B cell (primary cell): ENCODE data around the gene ASPN. TPM values are rescaled to one million over a fixed set of nuclear protein-coding genes. Genes with fewer than 3 reads are reported as not detected.
A peak's percentile ranks its signal among the peaks of the same experiment; 100 is the strongest.

Experiments used
- ATAC-seq: fragments of 200-7000 bp; cut with Tn5 transposase; one replicate; pipeline ENCODE4 v1.10.0; 2021; ENCODE audit warnings: low read depth, mild to moderate bottlenecking, moderate number of reproducible peaks, moderate library complexity
- CTCF ChIA-PET: fragments of 350-600 bp; sonication (Branson Sonifier 250); formaldehyde crosslinking; loops from one replicate; lab custom pipeline; 2021; ENCODE audit warnings: antibody characterized with exemption, inconsistent platforms; lab: Charles Lee
- POLR2A ChIA-PET: fragments of 350-600 bp; sonication (Branson Sonifier 250); formaldehyde crosslinking; loops from one replicate; lab custom pipeline; 2021; ENCODE audit warnings: antibody characterized with exemption; lab: Charles Lee
- DNase-seq: peaks from one replicate; pipeline ENCODE4 v3.0.0; 2013
- H2AFZ ChIP-seq: 2 replicates; pipeline ENCODE4 v1.6.1; 2012; ENCODE audit warnings: mild to moderate bottlenecking, low read depth, low read length; ENCODE audit not compliant: insufficient read depth, poor library complexity, severe bottlenecking
- H3K27ac ChIP-seq, 2 donors: 1 replicate in 1 of 2; 2 replicates in 1 of 2; pipeline ENCODE4 v1.5.1; 2012 to 2013; ENCODE audit warnings: low read length in 2 of 2, mild to moderate bottlenecking in 2 of 2, moderate library complexity in 1 of 2
- H3K27me3 ChIP-seq, 4 experiments: fragments of 200-600 bp in 1 of 4; sonication (generic) in 1 of 4; replicated peaks in 1 of 4; 1 replicate in 2 of 4; 2 replicates in 2 of 4; pipeline versions ENCODE4 v1.6.1 to v1.7.0; 2013 to 2016; ENCODE audit warnings: low read length in 3 of 4, mild to moderate bottlenecking in 2 of 4, mixed read lengths in 1 of 4, moderate library complexity in 1 of 4; ENCODE audit not compliant: insufficient read depth in 4 of 4, control insufficient read depth in 3 of 4; ENCODE audit errors: control extremely low read depth in 1 of 4
- H3K36me3 ChIP-seq, 2 experiments: replicated peaks in 1 of 2; 1 replicate in 1 of 2; 2 replicates in 1 of 2; pipeline versions ENCODE4 v1.6.1 to v1.7.1; 2013; ENCODE audit warnings: low read length in 1 of 2; ENCODE audit not compliant: insufficient read depth in 2 of 2, control insufficient read depth in 1 of 2; ENCODE audit errors: control extremely low read depth in 1 of 2, extremely low read depth in 1 of 2
- H3K4me1 ChIP-seq, 2 donors: fragments of 200-600 bp in 1 of 2; sonication (generic) in 1 of 2; 1 replicate in 1 of 2; 2 replicates in 1 of 2; pipeline versions ENCODE4 v1.5.1 to v1.6.1; 2013 to 2017; ENCODE audit warnings: low read length in 2 of 2; ENCODE audit not compliant: control insufficient read depth in 2 of 2, insufficient read depth in 2 of 2
- H3K4me2 ChIP-seq: replicated peaks from 2 replicates; pipeline ENCODE3; 2012; ENCODE audit warnings: mild to moderate bottlenecking, low read depth, low read length; ENCODE audit not compliant: poor library complexity, severe bottlenecking
- H3K4me3 ChIP-seq, 5 experiments: fragments of 200-600 bp in 1 of 5; sonication (generic) in 1 of 5; 1 replicate in 3 of 5; 2 replicates in 2 of 5; pipeline versions ENCODE4 v1.5.1 to v1.7.0; 2011 to 2016; ENCODE audit warnings: low read length in 4 of 5, mild to moderate bottlenecking in 4 of 5, low read depth in 2 of 5, control low read depth in 1 of 5, moderate library complexity in 1 of 5; ENCODE audit not compliant: insufficient read depth in 1 of 5; ENCODE audit errors: control extremely low read depth in 1 of 5, extremely low read depth in 1 of 5
- H3K79me2 ChIP-seq: fragments of 200-600 bp; sonication (generic); one replicate; pipeline ENCODE4 v1.6.0; 2016; ENCODE audit warnings: low read length; ENCODE audit not compliant: control insufficient read depth, insufficient read depth
- H3K9ac ChIP-seq: fragments of 200-600 bp; sonication (generic); 2 replicates; pipeline ENCODE4 v1.6.1; 2017; ENCODE audit warnings: mild to moderate bottlenecking, low read length, moderate library complexity
- H3K9me3 ChIP-seq, 3 donors: one replicate each; pipeline versions ENCODE4 v1.6.1 to v1.7.1; 2013; ENCODE audit warnings: low read length in 2 of 3; ENCODE audit not compliant: control insufficient read depth in 2 of 3, insufficient read depth in 1 of 3; ENCODE audit errors: control extremely low read depth in 1 of 3
- H4K20me1 ChIP-seq: 2 replicates; pipeline ENCODE4 v1.6.0; 2012; ENCODE audit warnings: mild to moderate bottlenecking, low read length; ENCODE audit not compliant: insufficient read depth, control insufficient read depth, poor library complexity, severe bottlenecking
- H3K27ac Mint-ChIP-seq: one replicate; pipeline ENCODE4 v1.8.0; 2021; ENCODE audit warnings: mixed read lengths
- H3K27me3 Mint-ChIP-seq: one replicate; pipeline ENCODE4 v1.8.0; 2021; ENCODE audit warnings: mixed read lengths
- H3K4me1 Mint-ChIP-seq: one replicate; pipeline ENCODE4 v1.8.0; 2021; ENCODE audit warnings: mixed read lengths
- H3K4me3 Mint-ChIP-seq: one replicate; pipeline ENCODE4 v1.8.0; 2021; ENCODE audit warnings: mixed read lengths
- H3K9me3 Mint-ChIP-seq: one replicate; pipeline ENCODE4 v1.8.0; 2022; ENCODE audit warnings: mixed read lengths; ENCODE audit not compliant: insufficient read depth
- CTCF ChIP-seq: fragments of 200-600 bp; IDR thresholded peaks from one replicate; pipeline ENCODE4 v1.8.0; 2022; ENCODE audit warnings: antibody characterized with exemption, mild to moderate bottlenecking
- EZH2 ChIP-seq: IDR thresholded peaks from 2 replicates; pipeline ENCODE4 v1.6.1; 2012; ENCODE audit warnings: borderline replicate concordance, low read depth, mild to moderate bottlenecking, moderate library complexity, low read length; ENCODE audit not compliant: insufficient read depth, poor library complexity, severe bottlenecking
- WGBS: methylation state at CpG from one replicate; pipeline ENCODE4 v1.1.5; 2013; ENCODE audit warnings: missing lambda C conversion rate; ENCODE audit not compliant: insufficient coverage; 5-methylcytosine and 5-hydroxymethylcytosine counted together
- intact Hi-C: fragments of 100-400 bp; cut with micrococcal nuclease; formaldehyde crosslinking; loops from one replicate; pipeline ENCODE4 v1.10.0; 2022
- polyA plus RNA-seq: library from polyadenylated mRNA; depleted of rRNA; stranded (reverse); fragments of >200 nt; gene quantifications from 2 replicates; pipeline ENCODE4 v1.2.3, GENCODE V29; 2012
- total RNA-seq, 2 donors: library from RNA; stranded (reverse); fragments of 120-200 nt in 1 of 2; gene quantifications; 1 replicate in 1 of 2; 2 replicates in 1 of 2; pipeline versions ENCODE4 v1.2.3 to v1.2.4, GENCODE V29; 2013 to 2022

Gene ASPN
- total and polyA plus RNA-seq, 2 donors (not counting 1 experiment from before 2014, with no cell fraction given) = not detected

GRCh38 chr9:92439921-92440750 is 42.2 kb downstream of the ASPN start:
- Histone ChIP-seq H3K4me1 (no peaks in the 10 kb centered on the region), H4K20me1 (no peaks in the 10 kb centered on the region), H3K9ac (no peak overlapping the region), H3K9me3 (no peaks in the 10 kb centered on the region), H3K4me3 (no peak overlapping the region), H3K27ac (no peak overlapping the region), H3K27me3 (no peaks in the 10 kb centered on the region), H3K36me3 (no peaks in the 10 kb centered on the region), H2AFZ (no peak overlapping the region), H3K79me2 (no peaks in the 10 kb centered on the region), H3K4me2 (no peak overlapping the region)
- H3K9me3 Mint-ChIP-seq = no peaks in the 10 kb centered on the region
- CTCF ChIA-PET = interaction anchor here (0.5 to 5.9 kb wide), 4 partner anchors 9 to 1525 kb away, joined by 3 to 57 read pairs (median 4); no protein-coding TSS in a partner anchor
- TF ChIP-seq CTCF (no peak), EZH2 (no peak)
- intact Hi-C loops = no loop called here
- no peak overlapping the region for H3K4me3 Mint-ChIP-seq
- H3K4me1 Mint-ChIP-seq = no peaks in the 10 kb centered on the region
- ATAC-seq (no peak), DNase-seq (no peak)
- H3K27me3 Mint-ChIP-seq = no peaks in the 10 kb centered on the region
- POLR2A ChIA-PET = no interaction called here
- no peak overlapping the region for H3K27ac Mint-ChIP-seq
- WGBS = 100% methylated on average over 1 of the region's 5 CpGs

GRCh38 chr9:92438900-92439526 is 43.3 kb downstream of the ASPN start:
- Mint-ChIP-seq H3K27me3 (no peaks in the 10 kb centered on the region), H3K4me1 (no peaks in the 10 kb centered on the region), H3K27ac (no peak overlapping the region), H3K9me3 (no peaks in the 10 kb centered on the region), H3K4me3 (no peak overlapping the region)
- no peaks in the 10 kb centered on the region for H4K20me1 ChIP-seq
- ChIA-PET CTCF (interaction anchor here (0.6 to 5.9 kb wide), 5 partner anchors 10 to 326 kb away, joined by 3 to 57 read pairs (median 4); partner anchors contain the start of gene CENPP), POLR2A (no interaction called here)
- no peaks in the 10 kb centered on the region for H3K4me1 ChIP-seq
- H3K27ac ChIP-seq = no peak overlapping the region
- no peaks in the 10 kb centered on the region for H3K79me2 ChIP-seq
- no peak overlapping the region for H3K4me3 ChIP-seq
- H3K27me3 ChIP-seq = no peaks in the 10 kb centered on the region
- DNase-seq (peak; percentile 13), ATAC-seq (no peak)
- no peak overlapping the region for H3K4me2 ChIP-seq
- H3K9me3 ChIP-seq = no peaks in the 10 kb centered on the region
- TF ChIP-seq EZH2 (no peak), CTCF (peak; percentile 66)
- H3K36me3 ChIP-seq = no peaks in the 10 kb centered on the region
- 86% methylated on average over 3 of the region's 5 CpGs for WGBS
- no peak overlapping the region for H2AFZ ChIP-seq
- intact Hi-C loops = no loop called here
- no peak overlapping the region for H3K9ac ChIP-seq
